ENCODE measurements around the gene SSH3. TPM values are rescaled to one million over a fixed set of nuclear protein-coding genes. Genes with fewer than 3 reads are reported as not detected.

The SSH3 gene
- total and polyA plus RNA-seq, 10 donors, result 4.3 to 31.8 (median 19.7) TPM

GRCh38 chr11:67284811-67285540 lies 18.4 kb upstream of the SSH3 start:
- H3K4me1 ChIP-seq, result peaks cover 58 to 96% (median 92%) of the 10 kb centered on the region in 6 donors
- H3K27ac ChIP-seq, result peak overlapping the region; percentile 93 to 100 (median 97)
- DNase-seq, result peak; percentile 88
- peak overlapping the region in 7 of 8 donors; percentile 14 to 81 (median 23) for H3K4me3 ChIP-seq
- intact Hi-C loops (cut with DNase I; ENCODE audit: low total_unique reads), result no loop called here
- WGBS, 5 donors, result 65 to 86% (median 73%) methylated on average over 41 to 45 of the region's 45 CpGs
- H3K36me3 ChIP-seq, result peaks cover 2 to 77% (median 69%) of the 10 kb centered on the region in 6 donors
- no peaks in the 10 kb centered on the region for H3K27me3 ChIP-seq (replicated peaks in 1 of 7)
- peak; percentile 31 to 66 (median 35) for TF ChIP-seq POLR2AphosphoS5 (IDR thresholded peaks at IDR 0.05)
- no peak for TF ChIP-seq CTCF (IDR thresholded peaks at IDR 0.05 in 8 of 11, conservative IDR thresholded peaks at IDR 0.05 in 3 of 11)
- no peak for TF ChIP-seq POLR2A (IDR thresholded peaks at IDR 0.05)
- H3K9me3 ChIP-seq, result no peaks in the 10 kb centered on the region

GRCh38 chr11:67285541-67286498 lies 17.5 kb upstream of the SSH3 start:
- Histone ChIP-seq H3K36me3 (peaks cover 0 to 77% (median 64%) of the 10 kb centered on the region in 6 donors), H3K27me3 (replicated peaks in 1 of 7) (no peaks in the 10 kb centered on the region), H3K4me3 (peak overlapping the region in 7 of 8 donors; percentile 14 to 81 (median 23)), H3K27ac (peak overlapping the region; percentile 93 to 100 (median 97)), H3K4me1 (peaks cover 58 to 96% (median 92%) of the 10 kb centered on the region in 6 donors), H3K9me3 (no peaks in the 10 kb centered on the region)
- TF ChIP-seq POLR2AphosphoS5 (IDR thresholded peaks at IDR 0.05) (peak; percentile 63 to 77 (median 63)), CTCF (IDR thresholded peaks at IDR 0.05 in 8 of 11, conservative IDR thresholded peaks at IDR 0.05 in 3 of 11) (no peak)
- intact Hi-C loops (cut with DNase I; ENCODE audit: low total_unique reads), result no loop called here
- peak; percentile 89 for DNase-seq
- WGBS, 5 donors, result 39 to 58% (median 44%) methylated on average over 30 to 39 of the region's 39 CpGs

GRCh38 chr11:67286621-67287333 lies 16.6 kb upstream of the SSH3 start:
- 29 to 41% (median 36%) methylated on average over 8 of the region's 8 CpGs for WGBS, 5 donors
- no peaks in the 10 kb centered on the region for H3K27me3 ChIP-seq (replicated peaks in 1 of 7)
- H3K27ac ChIP-seq, result peak overlapping the region; percentile 93 to 100 (median 97)
- intact Hi-C loops (cut with DNase I; ENCODE audit: low total_unique reads), result no loop called here
- H3K4me1 ChIP-seq, result peaks cover 56 to 96% (median 90%) of the 10 kb centered on the region in 6 donors
- peaks cover 0 to 77% (median 63%) of the 10 kb centered on the region in 6 donors for H3K36me3 ChIP-seq
- H3K9me3 ChIP-seq, result no peaks in the 10 kb centered on the region
- TF ChIP-seq POLR2AphosphoS5 (IDR thresholded peaks at IDR 0.05) (peak; percentile 56 to 83 (median 62)), POLR2A (IDR thresholded peaks at IDR 0.05) (no peak), CTCF (IDR thresholded peaks at IDR 0.05 in 8 of 11, conservative IDR thresholded peaks at IDR 0.05 in 3 of 11) (no peak)
- peak; percentile 91 for DNase-seq
- H3K4me3 ChIP-seq, result peak overlapping the region in 4 of 8 donors; percentile 40 to 95 (median 83)

All from spleen (tissue), 11 donors.